ENCODE data around the gene NDUFAF5. TPM values are rescaled to one million over a fixed set of nuclear protein-coding genes. Genes with fewer than 3 reads are reported as not detected.

Gene NDUFAF5
- total RNA-seq, 4 donors from 2014 or later = 11.4 to 19.5 (median 14.7) TPM

DNA sequence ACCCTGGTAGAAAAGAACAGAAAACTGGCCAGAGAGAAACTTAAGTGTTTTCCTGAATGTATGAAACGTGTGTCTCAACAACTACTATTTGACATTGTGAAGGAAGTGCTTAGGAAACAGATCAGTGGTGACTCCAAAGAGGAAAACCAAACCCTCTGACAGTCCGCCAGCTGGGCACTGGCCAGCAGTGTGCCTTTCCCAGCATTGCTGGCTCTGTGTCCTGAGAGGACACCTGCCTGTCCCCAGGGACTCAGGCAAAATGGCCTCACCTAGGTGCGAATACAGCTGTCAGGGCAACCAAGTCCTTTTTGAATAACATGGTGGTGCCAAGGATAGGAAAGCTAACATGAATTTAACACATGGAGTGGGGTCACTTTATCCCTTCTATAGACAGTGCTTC, 72.5 kb downstream of the NDUFAF5 start:
- ATAC-seq (ENCODE audit: low FRiP score) (no peak), DNase-seq (ENCODE audit: low spot score) (no peak)
- TF ChIP-seq, protein P1, sequence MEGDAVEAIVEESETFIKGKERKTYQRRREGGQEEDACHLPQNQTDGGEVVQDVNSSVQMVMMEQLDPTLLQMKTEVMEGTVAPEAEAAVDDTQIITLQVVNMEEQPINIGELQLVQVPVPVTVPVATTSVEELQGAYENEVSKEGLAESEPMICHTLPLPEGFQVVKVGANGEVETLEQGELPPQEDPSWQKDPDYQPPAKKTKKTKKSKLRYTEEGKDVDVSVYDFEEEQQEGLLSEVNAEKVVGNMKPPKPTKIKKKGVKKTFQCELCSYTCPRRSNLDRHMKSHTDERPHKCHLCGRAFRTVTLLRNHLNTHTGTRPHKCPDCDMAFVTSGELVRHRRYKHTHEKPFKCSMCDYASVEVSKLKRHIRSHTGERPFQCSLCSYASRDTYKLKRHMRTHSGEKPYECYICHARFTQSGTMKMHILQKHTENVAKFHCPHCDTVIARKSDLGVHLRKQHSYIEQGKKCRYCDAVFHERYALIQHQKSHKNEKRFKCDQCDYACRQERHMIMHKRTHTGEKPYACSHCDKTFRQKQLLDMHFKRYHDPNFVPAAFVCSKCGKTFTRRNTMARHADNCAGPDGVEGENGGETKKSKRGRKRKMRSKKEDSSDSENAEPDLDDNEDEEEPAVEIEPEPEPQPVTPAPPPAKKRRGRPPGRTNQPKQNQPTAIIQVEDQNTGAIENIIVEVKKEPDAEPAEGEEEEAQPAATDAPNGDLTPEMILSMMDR (IDR thresholded peaks at IDR 0.05) = no peak

DNA sequence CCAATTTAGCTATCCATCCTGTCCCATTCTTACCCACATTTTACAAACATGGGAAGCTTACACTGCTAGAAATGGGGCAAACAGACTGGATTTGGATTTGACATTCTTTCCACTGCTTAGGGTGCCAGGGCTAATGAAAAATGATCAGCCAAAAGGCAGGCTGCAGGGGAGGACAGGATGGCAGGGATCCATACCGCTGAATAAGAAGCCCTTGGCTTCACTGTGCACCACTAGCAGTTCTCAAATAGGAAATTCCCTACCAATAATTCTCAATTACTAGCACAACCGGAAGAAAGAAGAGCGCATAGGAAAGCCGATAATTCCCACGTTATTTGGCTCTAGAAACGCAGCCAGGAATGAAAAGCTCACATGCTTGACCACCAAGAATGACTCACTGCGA, 73.1 kb downstream of the NDUFAF5 start:
- TF ChIP-seq, protein P1 (IDR thresholded peaks at IDR 0.05) = no peak
- ATAC-seq (ENCODE audit: low FRiP score) (peak; percentile 58), DNase-seq (ENCODE audit: low spot score) (no peak)

DNA sequence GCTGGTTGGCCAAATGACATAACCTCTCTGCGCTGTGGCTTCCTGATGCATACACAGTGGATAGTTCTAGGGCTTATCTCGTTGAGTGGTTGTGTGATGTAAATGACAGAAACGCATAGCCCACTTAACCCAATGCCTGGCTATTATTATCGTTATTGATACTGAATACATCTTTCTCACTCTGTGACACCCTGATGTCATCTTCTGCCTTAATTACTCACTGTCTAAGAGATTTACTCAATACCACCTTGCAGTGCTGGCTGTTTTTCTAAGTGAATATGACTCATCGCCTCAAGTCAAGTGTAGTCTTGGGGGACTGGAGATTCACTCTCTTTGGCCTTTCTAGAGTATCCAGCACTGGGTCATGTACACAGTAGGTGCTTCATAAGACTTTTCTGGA, 73.6 kb downstream of the NDUFAF5 start:
- TF ChIP-seq, protein P1 (IDR thresholded peaks at IDR 0.05) = no peak
- ATAC-seq (ENCODE audit: low FRiP score) (peak; percentile 52), DNase-seq (ENCODE audit: low spot score) (no peak)

DNA sequence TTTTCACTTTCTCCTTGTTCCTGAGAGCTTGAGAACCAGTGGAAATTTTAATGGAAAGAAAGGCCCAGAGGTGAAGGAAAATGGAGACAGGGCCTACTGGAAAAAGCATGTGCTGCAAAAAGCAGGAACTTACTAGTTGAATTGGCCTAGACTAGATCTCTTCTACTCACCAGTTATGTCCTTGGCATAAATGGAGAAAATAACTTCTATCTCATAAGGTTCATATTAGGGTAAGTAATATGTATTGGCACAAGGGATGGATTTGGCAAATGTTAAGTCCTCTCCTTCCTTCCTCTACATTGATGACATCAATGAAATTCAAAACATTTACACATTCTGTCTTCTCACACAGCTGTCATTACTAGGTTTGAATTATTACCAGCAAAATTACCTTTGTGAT, 74.0 kb downstream of the NDUFAF5 start:
- DNase-seq (ENCODE audit: low spot score) (no peak), ATAC-seq (ENCODE audit: low FRiP score) (no peak)
- TF ChIP-seq, protein P1 (IDR thresholded peaks at IDR 0.05) = no peak

DNA sequence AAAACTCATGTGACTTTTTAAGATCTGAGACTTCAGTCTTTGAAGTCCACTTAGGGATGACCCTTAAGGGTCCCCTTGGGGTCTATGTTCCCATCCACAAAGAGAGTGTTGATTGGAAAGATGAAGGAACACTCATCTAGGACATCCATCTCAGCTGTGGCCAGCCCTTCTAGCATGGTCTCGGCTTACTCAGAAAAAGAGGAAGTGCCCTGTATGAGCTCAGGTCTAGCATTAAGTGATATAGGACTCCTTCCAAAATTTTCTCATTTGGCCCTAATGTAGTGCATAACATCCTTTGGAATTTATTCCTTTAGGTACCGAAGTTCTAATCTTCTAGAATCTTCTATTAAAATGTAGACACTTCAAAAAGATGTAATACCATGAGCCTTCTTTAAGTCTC, 77.4 kb downstream of the NDUFAF5 start:
- TF ChIP-seq, protein P1 (IDR thresholded peaks at IDR 0.05) = no peak
- ATAC-seq (ENCODE audit: low FRiP score) (no peak), DNase-seq (ENCODE audit: low spot score) (no peak)

DNA sequence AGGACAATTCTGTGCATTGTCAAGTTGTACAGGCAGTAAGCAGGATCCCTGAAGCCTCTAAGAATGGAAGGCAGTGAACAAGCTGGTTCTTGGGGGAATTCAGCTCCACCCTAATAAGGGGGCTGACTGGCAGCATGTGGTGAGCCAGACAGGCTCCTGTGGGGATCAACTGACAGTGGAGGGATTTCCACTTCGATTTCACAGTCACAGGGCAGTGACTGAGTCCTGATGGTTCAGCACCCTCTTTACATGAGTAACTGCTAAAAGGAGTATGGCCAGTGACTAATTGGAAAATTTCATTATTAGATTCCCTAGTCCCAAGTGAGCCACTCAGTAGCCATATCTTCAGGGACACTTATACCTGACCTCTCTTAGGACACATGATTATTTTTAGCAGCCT, 78.4 kb downstream of the NDUFAF5 start:
- no peak for ATAC-seq (ENCODE audit: low FRiP score)
- TF ChIP-seq, protein P1 (IDR thresholded peaks at IDR 0.05) = no peak
- DNase-seq (ENCODE audit: low spot score) = no peak

DNA sequence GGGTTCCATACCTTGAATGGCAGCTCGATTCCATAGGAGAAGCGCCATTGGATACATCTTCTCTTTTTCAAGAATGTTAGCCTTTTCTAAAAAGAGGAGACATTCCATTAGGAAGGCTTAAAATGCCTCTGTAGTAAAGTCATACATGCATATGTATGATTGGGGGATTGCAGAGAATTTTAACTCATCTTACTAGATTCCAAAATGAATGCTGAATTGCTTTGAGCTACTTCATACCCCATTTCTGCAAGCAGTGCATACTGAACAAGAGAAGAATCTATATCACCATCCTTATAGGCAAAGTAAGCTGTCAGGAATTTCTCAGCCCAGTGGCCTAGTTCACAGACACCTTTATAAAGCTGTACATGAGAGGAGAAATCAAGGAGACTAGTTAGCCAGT, 80.3 kb downstream of the NDUFAF5 start:
- ATAC-seq (ENCODE audit: low FRiP score) = no peak
- no peak for DNase-seq (ENCODE audit: low spot score)
- TF ChIP-seq, protein P1 (IDR thresholded peaks at IDR 0.05) = no peak
